Measurements from ENCODE around the gene CCDC142. TPM values are rescaled to one million over a fixed set of nuclear protein-coding genes. Genes with fewer than 3 reads are reported as not detected.

Gene CCDC142
- total and polyA plus RNA-seq, 9 of the 15 experiments (the other 6 are each of a cell fraction or from before 2014, with no cell fraction given): 0.55 to 11.7 (median 7.2) TPM

DNA sequence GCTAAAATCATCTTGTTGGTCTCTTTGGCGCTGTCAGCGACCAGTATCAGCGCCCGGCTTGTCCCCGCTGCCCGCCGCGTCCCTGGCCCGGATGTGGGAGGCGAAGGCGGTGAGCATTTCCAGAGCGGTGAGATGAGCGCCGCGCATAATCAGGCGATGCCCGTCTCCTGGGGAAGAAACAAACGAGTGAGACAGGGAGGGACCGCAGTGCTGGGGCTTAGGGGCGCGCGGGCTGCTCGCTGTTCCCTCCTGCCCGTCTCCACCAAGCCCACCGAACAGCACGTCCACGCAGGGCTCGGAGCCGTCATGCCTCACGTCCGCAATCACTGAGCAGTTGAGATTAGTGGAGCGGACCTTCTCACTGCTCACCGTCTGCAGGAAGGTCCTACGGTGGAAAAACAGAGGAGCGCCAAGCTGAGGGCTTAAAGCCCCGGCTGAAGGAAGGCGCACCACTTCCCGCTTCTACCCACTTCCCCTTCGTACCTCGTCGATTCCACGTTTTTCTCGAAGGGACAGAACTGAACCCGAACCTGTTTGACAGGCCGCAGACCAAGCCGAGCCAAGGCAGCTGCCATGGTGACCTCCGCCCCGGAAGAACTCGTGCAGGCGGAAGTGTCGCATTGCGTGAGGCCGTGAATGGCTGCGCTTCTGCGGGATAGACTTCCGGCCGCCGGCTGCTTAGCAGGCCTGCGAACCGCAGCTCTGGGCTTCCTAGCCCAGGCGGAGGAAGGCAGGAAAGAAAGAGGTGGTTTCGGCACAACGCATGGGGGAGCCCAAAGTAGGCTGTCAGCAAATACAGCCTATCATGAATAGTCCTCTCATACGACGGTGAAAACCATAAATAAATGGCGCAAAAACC lies 10.5 kb downstream of the CCDC142 start, which contains the start of gene MRPL53 (continued):
- TF ChIP-seq, protein P1, sequence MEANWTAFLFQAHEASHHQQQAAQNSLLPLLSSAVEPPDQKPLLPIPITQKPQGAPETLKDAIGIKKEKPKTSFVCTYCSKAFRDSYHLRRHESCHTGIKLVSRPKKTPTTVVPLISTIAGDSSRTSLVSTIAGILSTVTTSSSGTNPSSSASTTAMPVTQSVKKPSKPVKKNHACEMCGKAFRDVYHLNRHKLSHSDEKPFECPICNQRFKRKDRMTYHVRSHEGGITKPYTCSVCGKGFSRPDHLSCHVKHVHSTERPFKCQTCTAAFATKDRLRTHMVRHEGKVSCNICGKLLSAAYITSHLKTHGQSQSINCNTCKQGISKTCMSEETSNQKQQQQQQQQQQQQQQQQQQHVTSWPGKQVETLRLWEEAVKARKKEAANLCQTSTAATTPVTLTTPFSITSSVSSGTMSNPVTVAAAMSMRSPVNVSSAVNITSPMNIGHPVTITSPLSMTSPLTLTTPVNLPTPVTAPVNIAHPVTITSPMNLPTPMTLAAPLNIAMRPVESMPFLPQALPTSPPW (CRISPR knock-in tag; IDR thresholded peaks at IDR 0.05): no peak
- TF ChIP-seq NR2F6 (CRISPR knock-in tag; IDR thresholded peaks at IDR 0.05) (no peak), FOXM1 (IDR thresholded peaks at IDR 0.05; ENCODE audit: low read depth) (no peak), FOXM1 (CRISPR knock-in tag; IDR thresholded peaks at IDR 0.05; ENCODE audit: low read depth) (peak; percentile 90; the same call in 1 of the 2 replicates), NELFE (IDR thresholded peaks at IDR 0.05; ENCODE audit: insufficient read depth, insufficient read length) (no peak), CEBPG (CRISPR knock-in tag; IDR thresholded peaks at IDR 0.05) (no peak), CEBPG (tag; conservative IDR thresholded peaks at IDR 0.05 in 1 of 2, IDR thresholded peaks at IDR 0.05 in 1 of 2) (no peak), TOE1 (IDR thresholded peaks at IDR 0.05; ENCODE audit: borderline replicate concordance) (no peak; the same call in 1 of the 2 replicates), TOE1 (CRISPR knock-in tag; IDR thresholded peaks at IDR 0.05; ENCODE audit: borderline replicate concordance, low read depth) (no peak), BCOR (IDR thresholded peaks at IDR 0.05) (0 out of 2 replicates have a peak, but pooled peaks have one; percentile 36), POLR2G (IDR thresholded peaks at IDR 0.05; ENCODE audit: low read depth, low read length) (peak; percentile 94), NCOR1 (IDR thresholded peaks at IDR 0.05) (no peak; the same call in 1 of the 2 replicates), ZNF586 (CRISPR knock-in tag; conservative IDR thresholded peaks at IDR 0.05) (0 out of 2 replicates have a peak, but pooled peaks have one; percentile 9), KLF13 (tag; IDR thresholded peaks at IDR 0.05; ENCODE audit: borderline replicate concordance, low read depth) (peak; percentile 38)
- TF ChIP-seq, protein P2, sequence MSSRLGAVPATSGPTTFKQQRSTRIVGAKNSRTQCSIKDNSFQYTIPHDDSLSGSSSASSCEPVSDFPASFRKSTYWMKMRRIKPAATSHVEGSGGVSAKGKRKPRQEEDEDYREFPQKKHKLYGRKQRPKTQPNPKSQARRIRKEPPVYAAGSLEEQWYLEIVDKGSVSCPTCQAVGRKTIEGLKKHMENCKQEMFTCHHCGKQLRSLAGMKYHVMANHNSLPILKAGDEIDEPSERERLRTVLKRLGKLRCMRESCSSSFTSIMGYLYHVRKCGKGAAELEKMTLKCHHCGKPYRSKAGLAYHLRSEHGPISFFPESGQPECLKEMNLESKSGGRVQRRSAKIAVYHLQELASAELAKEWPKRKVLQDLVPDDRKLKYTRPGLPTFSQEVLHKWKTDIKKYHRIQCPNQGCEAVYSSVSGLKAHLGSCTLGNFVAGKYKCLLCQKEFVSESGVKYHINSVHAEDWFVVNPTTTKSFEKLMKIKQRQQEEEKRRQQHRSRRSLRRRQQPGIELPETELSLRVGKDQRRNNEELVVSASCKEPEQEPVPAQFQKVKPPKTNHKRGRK (tag; IDR thresholded peaks at IDR 0.05): no peak
- TF ChIP-seq, protein P3, sequence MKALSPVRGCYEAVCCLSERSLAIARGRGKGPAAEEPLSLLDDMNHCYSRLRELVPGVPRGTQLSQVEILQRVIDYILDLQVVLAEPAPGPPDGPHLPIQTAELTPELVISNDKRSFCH (CRISPR knock-in tag; IDR thresholded peaks at IDR 0.05): no peak
- TF ChIP-seq, protein P3 (tag; IDR thresholded peaks at IDR 0.05): no peak
- TF ChIP-seq, protein P4, sequence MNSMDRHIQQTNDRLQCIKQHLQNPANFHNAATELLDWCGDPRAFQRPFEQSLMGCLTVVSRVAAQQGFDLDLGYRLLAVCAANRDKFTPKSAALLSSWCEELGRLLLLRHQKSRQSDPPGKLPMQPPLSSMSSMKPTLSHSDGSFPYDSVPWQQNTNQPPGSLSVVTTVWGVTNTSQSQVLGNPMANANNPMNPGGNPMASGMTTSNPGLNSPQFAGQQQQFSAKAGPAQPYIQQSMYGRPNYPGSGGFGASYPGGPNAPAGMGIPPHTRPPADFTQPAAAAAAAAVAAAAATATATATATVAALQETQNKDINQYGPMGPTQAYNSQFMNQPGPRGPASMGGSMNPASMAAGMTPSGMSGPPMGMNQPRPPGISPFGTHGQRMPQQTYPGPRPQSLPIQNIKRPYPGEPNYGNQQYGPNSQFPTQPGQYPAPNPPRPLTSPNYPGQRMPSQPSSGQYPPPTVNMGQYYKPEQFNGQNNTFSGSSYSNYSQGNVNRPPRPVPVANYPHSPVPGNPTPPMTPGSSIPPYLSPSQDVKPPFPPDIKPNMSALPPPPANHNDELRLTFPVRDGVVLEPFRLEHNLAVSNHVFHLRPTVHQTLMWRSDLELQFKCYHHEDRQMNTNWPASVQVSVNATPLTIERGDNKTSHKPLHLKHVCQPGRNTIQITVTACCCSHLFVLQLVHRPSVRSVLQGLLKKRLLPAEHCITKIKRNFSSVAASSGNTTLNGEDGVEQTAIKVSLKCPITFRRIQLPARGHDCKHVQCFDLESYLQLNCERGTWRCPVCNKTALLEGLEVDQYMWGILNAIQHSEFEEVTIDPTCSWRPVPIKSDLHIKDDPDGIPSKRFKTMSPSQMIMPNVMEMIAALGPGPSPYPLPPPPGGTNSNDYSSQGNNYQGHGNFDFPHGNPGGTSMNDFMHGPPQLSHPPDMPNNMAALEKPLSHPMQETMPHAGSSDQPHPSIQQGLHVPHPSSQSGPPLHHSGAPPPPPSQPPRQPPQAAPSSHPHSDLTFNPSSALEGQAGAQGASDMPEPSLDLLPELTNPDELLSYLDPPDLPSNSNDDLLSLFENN (IDR thresholded peaks at IDR 0.05; ENCODE audit: low read depth in 2 of 2, low read length in 2 of 2): peak in 1 of 2 experiments; percentile 61; a peak in 1 of 4 replicates

Data from K562 (cell line).